Neural progenitor cell (in vitro differentiated cells): Measurements from ENCODE around the gene STK25. TPM values are rescaled to one million over a fixed set of nuclear protein-coding genes. Genes with fewer than 3 reads are reported as not detected.

Source experiments
- DNase-seq: peaks from one replicate; pipeline ENCODE4 v3.0.0-alpha.2; 2016; ENCODE audit warnings: low spot score
- H2AFZ ChIP-seq: fragments of 200-600 bp; sonication (generic); replicated peaks from 2 replicates; pipeline ENCODE4 v1.6.1; 2016; ENCODE audit warnings: antibody characterized with exemption
- H3F3A ChIP-seq: fragments of 200-600 bp; sonication (generic); 2 replicates; pipeline ENCODE4 v1.6.1; 2016; ENCODE audit warnings: antibody characterized with exemption, low read depth
- H3K27ac ChIP-seq: fragments of 200-600 bp; sonication (generic); 2 replicates; pipeline ENCODE4 v1.5.1; 2016; ENCODE audit warnings: mild to moderate bottlenecking
- H3K27me3 ChIP-seq: fragments of 200-600 bp; sonication (generic); 2 replicates; pipeline ENCODE4 v1.6.1; 2016; ENCODE audit warnings: mild to moderate bottlenecking, moderate library complexity
- H3K36me3 ChIP-seq: fragments of 200-600 bp; sonication (generic); 2 replicates; pipeline ENCODE4 v1.5.1; 2016
- H3K4me1 ChIP-seq: fragments of 200-600 bp; sonication (generic); 2 replicates; pipeline ENCODE4 v1.6.1; 2016; ENCODE audit warnings: mixed run types
- H3K4me2 ChIP-seq: fragments of 200-600 bp; sonication (generic); 2 replicates; pipeline ENCODE4 v1.6.1; 2016
- H3K4me3 ChIP-seq: fragments of 200-600 bp; sonication (generic); 2 replicates; pipeline ENCODE4 v1.5.1; 2016
- H3K79me2 ChIP-seq: fragments of 200-600 bp; sonication (generic); 2 replicates; pipeline ENCODE4 v1.6.1; 2016; ENCODE audit warnings: low read depth
- H3K9ac ChIP-seq: fragments of 200-600 bp; sonication (generic); 2 replicates; pipeline ENCODE4 v1.6.1; 2016
- H3K9me3 ChIP-seq: fragments of 200-600 bp; sonication (generic); 2 replicates; pipeline ENCODE4 v1.5.1; 2016; ENCODE audit warnings: low read depth
- H4K20me1 ChIP-seq: fragments of 200-600 bp; sonication (generic); 2 replicates; pipeline ENCODE4 v1.6.1; 2016; ENCODE audit warnings: low read depth
- H3K27ac Mint-ChIP-seq: 3 replicates; pipeline ENCODE4 v1.8.0; 2021; ENCODE audit warnings: mixed read lengths
- H3K27me3 Mint-ChIP-seq: 2 replicates; pipeline ENCODE4 v1.8.0; 2022; ENCODE audit warnings: low read depth, mild to moderate bottlenecking, inconsistent platforms, moderate library complexity, mixed read lengths; ENCODE audit not compliant: insufficient read depth
- H3K36me3 Mint-ChIP-seq: 3 replicates; pipeline ENCODE4 v1.8.0; 2021; ENCODE audit warnings: mixed read lengths
- H3K4me1 Mint-ChIP-seq: 3 replicates; pipeline ENCODE4 v1.8.0; 2021; ENCODE audit warnings: mixed read lengths
- H3K4me3 Mint-ChIP-seq: 3 replicates; pipeline ENCODE4 v1.8.0; 2021; ENCODE audit warnings: mild to moderate bottlenecking, moderate library complexity, mixed read lengths
- H3K9me3 Mint-ChIP-seq: 3 replicates; pipeline ENCODE4 v1.8.0; 2020; ENCODE audit warnings: mixed read lengths
- CTCF ChIP-seq: fragments of 200-600 bp; sonication (generic); IDR thresholded peaks from 2 replicates; pipeline ENCODE4 v1.5.1; 2017; ENCODE audit warnings: antibody characterized with exemption, mild to moderate bottlenecking
- EZH2 ChIP-seq: fragments of 200-600 bp; sonication (generic); IDR thresholded peaks from 2 replicates; pipeline ENCODE4 v1.6.1; 2017; ENCODE audit warnings: antibody characterized with exemption, mild to moderate bottlenecking, moderate library complexity
- EZH2phosphoT487 ChIP-seq: fragments of 200-600 bp; sonication (generic); IDR thresholded peaks from 2 replicates; pipeline ENCODE4 v1.6.1; 2017; ENCODE audit warnings: antibody characterized with exemption
- total RNA-seq: library from RNA; depleted of rRNA; stranded (reverse); fragments of >200 nt; gene quantifications from 2 replicates; pipeline ENCODE4 v1.2.3, GENCODE V29; 2015; ENCODE audit warnings: low replicate concordance

The STK25 gene
- total RNA-seq, 1 donor from 2014 or later: 164 TPM

GRCh38 chr2:241479026-241479898 is 29.1 kb downstream of the STK25 start:
- Histone ChIP-seq H3K79me2 (no peaks in the 10 kb centered on the region), H3K27me3 (no peaks in the 10 kb centered on the region), H2AFZ (no peak overlapping the region), H3K27ac (no peak overlapping the region), H3K4me2 (no peak overlapping the region), H3K9ac (no peak overlapping the region), H3K4me1 (no peaks in the 10 kb centered on the region), H3K4me3 (no peak overlapping the region), H3F3A (no peaks in the 10 kb centered on the region), H3K36me3 (no peaks in the 10 kb centered on the region), H3K9me3 (no peaks in the 10 kb centered on the region), H4K20me1 (no peaks in the 10 kb centered on the region)
- H3K27ac Mint-ChIP-seq: no peak overlapping the region
- H3K9me3 Mint-ChIP-seq: no peaks in the 10 kb centered on the region
- H3K36me3 Mint-ChIP-seq: peaks cover 4% of the 10 kb centered on the region
- DNase-seq: no peak
- TF ChIP-seq CTCF (no peak), EZH2phosphoT487 (no peak), EZH2 (no peak)
- no peak overlapping the region for H3K4me3 Mint-ChIP-seq
- H3K27me3 Mint-ChIP-seq: peaks cover 12% of the 10 kb centered on the region
- peaks cover 11% of the 10 kb centered on the region for H3K4me1 Mint-ChIP-seq

- Histone ChIP-seq H3F3A (no peaks in the 10 kb centered on the region), H3K27ac (no peak overlapping the region), H3K27me3 (no peaks in the 10 kb centered on the region), H3K4me2 (no peak overlapping the region), H3K79me2 (no peaks in the 10 kb centered on the region), H3K4me1 (no peaks in the 10 kb centered on the region), H3K9ac (no peak overlapping the region), H3K36me3 (no peaks in the 10 kb centered on the region), H2AFZ (no peak overlapping the region), H3K9me3 (no peaks in the 10 kb centered on the region), H3K4me3 (no peak overlapping the region), H4K20me1 (no peaks in the 10 kb centered on the region)
- Mint-ChIP-seq H3K9me3 (no peaks in the 10 kb centered on the region), H3K27ac (no peak overlapping the region), H3K27me3 (peaks cover 11% of the 10 kb centered on the region), H3K4me3 (no peak overlapping the region), H3K4me1 (peaks cover 11% of the 10 kb centered on the region), H3K36me3 (peaks cover 2% of the 10 kb centered on the region)
- no peak for TF ChIP-seq EZH2
- no peak for TF ChIP-seq CTCF
- no peak for TF ChIP-seq EZH2phosphoT487
- no peak for DNase-seq
Measured at GRCh38 chr2:241478166-241478565, 30.2 kb downstream of the STK25 start.

GRCh38 chr2:241475267-241475666 is 33.1 kb downstream of the STK25 start:
- H3K4me1 Mint-ChIP-seq: no peaks in the 10 kb centered on the region
- H4K20me1 ChIP-seq: no peaks in the 10 kb centered on the region
- peaks cover 8% of the 10 kb centered on the region for H3K27me3 Mint-ChIP-seq
- no peaks in the 10 kb centered on the region for H3K27me3 ChIP-seq
- no peaks in the 10 kb centered on the region for H3K79me2 ChIP-seq
- H3K9me3 ChIP-seq: no peaks in the 10 kb centered on the region
- H3K27ac ChIP-seq: no peak overlapping the region
- H3K9me3 Mint-ChIP-seq: no peaks in the 10 kb centered on the region
- no peak overlapping the region for H2AFZ ChIP-seq
- no peak overlapping the region for H3K4me2 ChIP-seq
- TF ChIP-seq EZH2phosphoT487: no peak
- TF ChIP-seq CTCF: no peak
- TF ChIP-seq EZH2: no peak
- H3K36me3 Mint-ChIP-seq: peaks cover 3% of the 10 kb centered on the region
- no peaks in the 10 kb centered on the region for H3F3A ChIP-seq
- H3K4me3 ChIP-seq: no peak overlapping the region
- DNase-seq: no peak
- no peak overlapping the region for H3K9ac ChIP-seq
- H3K4me3 Mint-ChIP-seq: no peak overlapping the region
- no peak overlapping the region for H3K27ac Mint-ChIP-seq
- no peaks in the 10 kb centered on the region for H3K4me1 ChIP-seq
- H3K36me3 ChIP-seq: no peaks in the 10 kb centered on the region
